Neural crest cell (in vitro differentiated cells): Measurements from ENCODE around the gene ANO9. TPM values are rescaled to one million over a fixed set of nuclear protein-coding genes. Genes with fewer than 3 reads are reported as not detected.

Experiments used
- DNase-seq: peaks from one replicate; pipeline ENCODE4 v3.0.0; 2021; ENCODE audit warnings: low read depth, mixed read lengths, low spot score
- H3K27ac Mint-ChIP-seq: one replicate; pipeline ENCODE4 v1.8.0; 2021; ENCODE audit warnings: mild to moderate bottlenecking, mixed read lengths; ENCODE audit not compliant: unreplicated experiment
- H3K27me3 Mint-ChIP-seq: 2 replicates; pipeline ENCODE4 v1.8.0; 2021; ENCODE audit warnings: low read depth, mild to moderate bottlenecking, mixed read lengths
- H3K36me3 Mint-ChIP-seq: 2 replicates; pipeline ENCODE4 v1.8.0; 2021; ENCODE audit warnings: low read depth, mild to moderate bottlenecking, mixed read lengths
- H3K4me1 Mint-ChIP-seq: 2 replicates; pipeline ENCODE4 v1.8.0; 2021; ENCODE audit warnings: mixed read lengths
- H3K4me3 Mint-ChIP-seq: one replicate; pipeline ENCODE4 v1.8.0; 2021; ENCODE audit warnings: mild to moderate bottlenecking, mixed read lengths
- H3K9me3 Mint-ChIP-seq: 2 replicates; pipeline ENCODE4 v1.8.0; 2021; ENCODE audit warnings: mixed read lengths
- CTCF ChIP-seq: fragments of 200-600 bp; sonication (generic); conservative IDR thresholded peaks from 2 replicates; pipeline ENCODE4 v1.5.0; 2021; ENCODE audit warnings: antibody characterized with exemption, mild to moderate bottlenecking
- total RNA-seq: library from RNA; stranded (reverse); gene quantifications from 2 replicates; pipeline ENCODE4 v1.2.1, GENCODE V29; 2021

The ANO9 gene
- total RNA-seq, 1 donor from 2014 or later: not detected

GRCh38 chr11:424232-424631 is 17.6 kb downstream of the ANO9 start:
- Mint-ChIP-seq H3K9me3 (no peaks in the 10 kb centered on the region), H3K27me3 (peaks cover 36% of the 10 kb centered on the region), H3K4me1 (no peaks in the 10 kb centered on the region), H3K36me3 (no peaks in the 10 kb centered on the region), H3K27ac (no peak overlapping the region), H3K4me3 (no peak overlapping the region)
- no peak for TF ChIP-seq CTCF
- no peak for DNase-seq

- DNase-seq: no peak
- no peak overlapping the region for H3K4me3 Mint-ChIP-seq
- H3K9me3 Mint-ChIP-seq: no peaks in the 10 kb centered on the region
- H3K4me1 Mint-ChIP-seq: no peaks in the 10 kb centered on the region
- peaks cover 53% of the 10 kb centered on the region for H3K27me3 Mint-ChIP-seq
- TF ChIP-seq CTCF: no peak
- H3K36me3 Mint-ChIP-seq: no peaks in the 10 kb centered on the region
- no peak overlapping the region for H3K27ac Mint-ChIP-seq
Observed at GRCh38 chr11:422249-422656, 19.6 kb downstream of the ANO9 start.

GRCh38 chr11:420911-421321 is 20.9 kb downstream of the ANO9 start:
- Mint-ChIP-seq H3K36me3 (no peaks in the 10 kb centered on the region), H3K9me3 (no peaks in the 10 kb centered on the region), H3K27ac (no peak overlapping the region), H3K4me1 (no peaks in the 10 kb centered on the region), H3K4me3 (no peak overlapping the region), H3K27me3 (peaks cover 56% of the 10 kb centered on the region)
- DNase-seq: no peak
- no peak for TF ChIP-seq CTCF

- Mint-ChIP-seq H3K36me3 (no peaks in the 10 kb centered on the region), H3K4me3 (no peak overlapping the region)
- no peak for TF ChIP-seq CTCF
Observed at GRCh38 chr11:420054-420910, 21.5 kb downstream of the ANO9 start.

GRCh38 chr11:419248-420005 is 22.4 kb downstream of the ANO9 start:
- no peak overlapping the region for H3K27ac Mint-ChIP-seq
- H3K4me3 Mint-ChIP-seq: no peak overlapping the region
- no peaks in the 10 kb centered on the region for H3K4me1 Mint-ChIP-seq
- DNase-seq: no peak
- H3K9me3 Mint-ChIP-seq: no peaks in the 10 kb centered on the region
- no peaks in the 10 kb centered on the region for H3K36me3 Mint-ChIP-seq
- H3K27me3 Mint-ChIP-seq: peaks cover 59% of the 10 kb centered on the region
- no peak for TF ChIP-seq CTCF

More at GRCh38 chr11:420054-420910, 21.5 kb downstream of the ANO9 start:
- H3K27me3 Mint-ChIP-seq: peaks cover 57% of the 10 kb centered on the region
- no peak for DNase-seq
- H3K4me1 Mint-ChIP-seq: no peaks in the 10 kb centered on the region
- H3K9me3 Mint-ChIP-seq: no peaks in the 10 kb centered on the region
- no peak overlapping the region for H3K27ac Mint-ChIP-seq
